ENCODE data around the gene ABRACL. TPM values are rescaled to one million over a fixed set of nuclear protein-coding genes. Genes with fewer than 3 reads are reported as not detected.

ABRACL gene
- total RNA-seq, 1 donor from 2014 or later: 47.1 TPM

DNA sequence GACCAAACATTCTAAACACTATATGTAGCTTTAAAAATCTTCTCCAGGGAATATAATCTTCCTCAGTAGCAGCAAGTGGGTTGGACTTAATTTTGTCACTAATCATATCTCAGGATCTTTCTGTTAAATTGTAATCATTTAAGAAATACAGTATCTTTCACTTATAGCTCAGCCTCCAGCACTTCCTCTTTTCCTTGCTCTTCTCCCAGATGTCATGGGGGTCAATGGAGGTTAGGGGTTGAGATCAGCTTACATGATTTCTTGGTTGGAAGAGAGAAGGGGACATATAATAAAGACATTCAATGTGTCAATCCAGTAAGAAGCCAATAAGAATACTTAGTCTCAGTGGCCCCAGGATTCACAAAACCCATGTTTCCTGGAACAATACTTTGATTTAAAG, 24.8 kb upstream of the ABRACL start:
- Mint-ChIP-seq H3K36me3 (no peaks in the 10 kb centered on the region), H3K27me3 (peaks cover 3% of the 10 kb centered on the region), H3K4me1 (ENCODE audit: unreplicated experiment) (peaks cover 4% of the 10 kb centered on the region), H3K9me3 (no peaks in the 10 kb centered on the region), H3K27ac (no peak overlapping the region), H3K4me3 (no peak overlapping the region)
- no peak for DNase-seq (ENCODE audit: extremely low spot score, unreplicated experiment)
- TF ChIP-seq, protein P1, sequence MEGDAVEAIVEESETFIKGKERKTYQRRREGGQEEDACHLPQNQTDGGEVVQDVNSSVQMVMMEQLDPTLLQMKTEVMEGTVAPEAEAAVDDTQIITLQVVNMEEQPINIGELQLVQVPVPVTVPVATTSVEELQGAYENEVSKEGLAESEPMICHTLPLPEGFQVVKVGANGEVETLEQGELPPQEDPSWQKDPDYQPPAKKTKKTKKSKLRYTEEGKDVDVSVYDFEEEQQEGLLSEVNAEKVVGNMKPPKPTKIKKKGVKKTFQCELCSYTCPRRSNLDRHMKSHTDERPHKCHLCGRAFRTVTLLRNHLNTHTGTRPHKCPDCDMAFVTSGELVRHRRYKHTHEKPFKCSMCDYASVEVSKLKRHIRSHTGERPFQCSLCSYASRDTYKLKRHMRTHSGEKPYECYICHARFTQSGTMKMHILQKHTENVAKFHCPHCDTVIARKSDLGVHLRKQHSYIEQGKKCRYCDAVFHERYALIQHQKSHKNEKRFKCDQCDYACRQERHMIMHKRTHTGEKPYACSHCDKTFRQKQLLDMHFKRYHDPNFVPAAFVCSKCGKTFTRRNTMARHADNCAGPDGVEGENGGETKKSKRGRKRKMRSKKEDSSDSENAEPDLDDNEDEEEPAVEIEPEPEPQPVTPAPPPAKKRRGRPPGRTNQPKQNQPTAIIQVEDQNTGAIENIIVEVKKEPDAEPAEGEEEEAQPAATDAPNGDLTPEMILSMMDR (conservative IDR thresholded peaks at IDR 0.05): no peak

DNA sequence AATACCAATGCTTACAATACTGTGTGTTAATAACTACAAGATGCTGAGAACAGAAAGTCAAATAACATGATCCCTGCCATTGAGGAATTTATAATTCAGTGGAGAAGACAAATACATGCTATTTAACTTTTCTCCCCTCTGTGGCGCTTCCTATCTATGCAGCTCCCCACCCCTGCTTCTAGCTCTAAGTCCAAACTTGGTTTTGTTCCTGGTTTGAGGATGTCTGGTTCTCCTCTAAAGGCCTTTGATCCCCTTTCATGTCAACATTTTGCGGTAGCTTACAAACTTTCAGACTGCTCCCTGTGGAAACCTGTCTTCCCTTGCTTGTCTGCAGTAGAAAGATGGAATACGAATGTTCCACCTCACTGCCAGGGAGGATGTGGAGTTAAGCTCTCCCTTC, 22.1 kb upstream of the ABRACL start:
- no peak for DNase-seq (ENCODE audit: extremely low spot score, unreplicated experiment)
- H3K9me3 Mint-ChIP-seq: no peaks in the 10 kb centered on the region
- H3K4me1 Mint-ChIP-seq (ENCODE audit: unreplicated experiment): peaks cover 4% of the 10 kb centered on the region
- TF ChIP-seq, protein P1 (conservative IDR thresholded peaks at IDR 0.05): no peak
- no peak overlapping the region for H3K27ac Mint-ChIP-seq
- peaks cover 3% of the 10 kb centered on the region for H3K27me3 Mint-ChIP-seq
- H3K4me3 Mint-ChIP-seq: no peak overlapping the region
- no peaks in the 10 kb centered on the region for H3K36me3 Mint-ChIP-seq

DNA sequence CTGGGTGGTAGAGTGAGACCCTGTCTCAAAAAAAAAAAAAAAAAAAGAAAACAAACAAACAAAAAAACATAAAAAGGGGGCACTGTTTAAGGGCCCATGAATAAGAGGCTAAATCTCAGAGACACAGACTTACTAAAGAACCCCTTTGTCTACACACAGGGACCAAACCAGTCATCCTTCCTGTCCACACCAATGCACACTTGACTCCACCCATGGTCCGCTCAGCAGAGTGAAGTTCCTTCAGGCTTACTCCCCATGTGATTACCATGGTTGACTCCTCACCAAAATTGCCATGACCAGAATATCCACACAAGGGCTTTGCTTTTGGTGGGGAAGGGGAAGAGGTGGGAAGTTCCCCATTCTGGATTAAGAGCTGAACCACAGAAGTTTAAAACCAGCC, 21.1 kb upstream of the ABRACL start:
- Mint-ChIP-seq H3K4me3 (no peak overlapping the region), H3K27ac (no peak overlapping the region), H3K9me3 (no peaks in the 10 kb centered on the region), H3K36me3 (no peaks in the 10 kb centered on the region), H3K27me3 (peaks cover 3% of the 10 kb centered on the region), H3K4me1 (ENCODE audit: unreplicated experiment) (peaks cover 4% of the 10 kb centered on the region)
- TF ChIP-seq, protein P1 (conservative IDR thresholded peaks at IDR 0.05): no peak
- DNase-seq (ENCODE audit: extremely low spot score, unreplicated experiment): no peak

DNA sequence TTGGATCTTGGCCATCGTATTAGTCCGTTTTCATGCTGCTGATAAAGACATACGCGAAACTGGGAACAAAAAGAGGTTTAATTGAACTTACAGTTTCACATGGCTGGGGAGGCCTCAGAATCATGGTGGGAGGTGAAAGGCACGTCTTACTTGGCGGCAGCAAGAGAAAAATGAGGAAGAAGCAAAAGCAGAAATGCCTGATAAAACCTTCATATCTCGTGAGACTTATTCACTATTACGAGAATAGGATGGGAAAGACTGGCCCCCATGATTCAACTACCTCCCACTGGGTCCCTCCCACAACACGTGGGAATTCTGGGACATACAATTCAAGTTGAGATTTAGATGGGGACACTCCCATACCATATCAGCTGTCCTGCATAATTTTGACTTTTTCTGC, 20.4 kb upstream of the ABRACL start:
- Mint-ChIP-seq H3K27ac (no peak overlapping the region), H3K27me3 (peaks cover 3% of the 10 kb centered on the region), H3K36me3 (no peaks in the 10 kb centered on the region), H3K4me1 (ENCODE audit: unreplicated experiment) (peaks cover 4% of the 10 kb centered on the region), H3K4me3 (no peak overlapping the region), H3K9me3 (no peaks in the 10 kb centered on the region)
- TF ChIP-seq, protein P1 (conservative IDR thresholded peaks at IDR 0.05): no peak
- DNase-seq (ENCODE audit: extremely low spot score, unreplicated experiment): no peak

DNA sequence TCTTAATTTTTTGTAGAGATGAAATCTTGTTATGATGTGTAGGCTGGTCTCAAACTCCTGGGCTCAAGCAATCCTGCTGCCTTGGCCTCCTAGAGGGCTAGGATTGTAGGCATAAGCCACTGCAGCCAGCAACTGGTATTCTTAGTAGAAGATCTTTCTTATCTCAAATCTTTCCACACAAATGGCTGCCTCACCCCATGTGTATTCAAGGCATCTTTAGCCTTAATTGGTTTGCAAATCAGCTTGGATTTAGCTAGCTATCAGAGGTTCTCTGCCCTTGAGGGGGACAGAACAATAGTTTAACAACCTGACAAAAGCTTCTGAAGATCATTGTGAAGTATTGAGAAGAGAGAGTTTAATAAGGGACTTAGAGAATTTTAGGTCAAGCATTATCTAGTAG, 17.9 kb upstream of the ABRACL start:
- no peak for DNase-seq (ENCODE audit: extremely low spot score, unreplicated experiment)
- Mint-ChIP-seq H3K9me3 (no peaks in the 10 kb centered on the region), H3K4me1 (ENCODE audit: unreplicated experiment) (no peaks in the 10 kb centered on the region), H3K4me3 (no peak overlapping the region), H3K27me3 (no peaks in the 10 kb centered on the region), H3K36me3 (no peaks in the 10 kb centered on the region), H3K27ac (no peak overlapping the region)
- TF ChIP-seq, protein P1 (conservative IDR thresholded peaks at IDR 0.05): no peak

DNA sequence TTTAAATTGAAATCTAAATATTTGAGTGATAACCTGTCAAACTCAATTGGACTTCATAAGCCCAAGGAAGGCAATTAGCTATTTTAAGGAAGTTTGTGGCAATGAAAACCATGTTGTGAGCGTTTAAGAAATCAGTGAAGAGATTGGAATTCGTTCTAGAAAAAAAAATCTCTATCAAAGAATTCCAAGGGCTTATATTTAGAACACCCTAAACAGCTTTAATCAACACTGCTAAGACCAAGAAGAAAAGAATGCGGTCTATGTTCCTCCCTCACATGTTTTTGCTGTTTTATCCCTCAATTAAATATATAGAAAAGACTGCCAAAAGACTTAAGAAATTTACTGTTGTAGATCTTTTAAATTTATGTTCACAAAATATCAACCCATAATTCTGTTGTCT, 16.6 kb upstream of the ABRACL start:
- TF ChIP-seq, protein P1 (conservative IDR thresholded peaks at IDR 0.05): no peak
- Mint-ChIP-seq H3K36me3 (no peaks in the 10 kb centered on the region), H3K4me3 (no peak overlapping the region), H3K9me3 (no peaks in the 10 kb centered on the region), H3K27ac (no peak overlapping the region), H3K27me3 (no peaks in the 10 kb centered on the region), H3K4me1 (ENCODE audit: unreplicated experiment) (peaks cover 6% of the 10 kb centered on the region)
- DNase-seq (ENCODE audit: extremely low spot score, unreplicated experiment): no peak
